ENCODE data around the gene CAVIN3.

The CAVIN3 gene

GRCh38 chr11:6345366-6345765 lies 25.1 kb upstream of the CAVIN3 start:
- no peak overlapping the region for H3K27ac ChIP-seq
- TF ChIP-seq, protein P1, sequence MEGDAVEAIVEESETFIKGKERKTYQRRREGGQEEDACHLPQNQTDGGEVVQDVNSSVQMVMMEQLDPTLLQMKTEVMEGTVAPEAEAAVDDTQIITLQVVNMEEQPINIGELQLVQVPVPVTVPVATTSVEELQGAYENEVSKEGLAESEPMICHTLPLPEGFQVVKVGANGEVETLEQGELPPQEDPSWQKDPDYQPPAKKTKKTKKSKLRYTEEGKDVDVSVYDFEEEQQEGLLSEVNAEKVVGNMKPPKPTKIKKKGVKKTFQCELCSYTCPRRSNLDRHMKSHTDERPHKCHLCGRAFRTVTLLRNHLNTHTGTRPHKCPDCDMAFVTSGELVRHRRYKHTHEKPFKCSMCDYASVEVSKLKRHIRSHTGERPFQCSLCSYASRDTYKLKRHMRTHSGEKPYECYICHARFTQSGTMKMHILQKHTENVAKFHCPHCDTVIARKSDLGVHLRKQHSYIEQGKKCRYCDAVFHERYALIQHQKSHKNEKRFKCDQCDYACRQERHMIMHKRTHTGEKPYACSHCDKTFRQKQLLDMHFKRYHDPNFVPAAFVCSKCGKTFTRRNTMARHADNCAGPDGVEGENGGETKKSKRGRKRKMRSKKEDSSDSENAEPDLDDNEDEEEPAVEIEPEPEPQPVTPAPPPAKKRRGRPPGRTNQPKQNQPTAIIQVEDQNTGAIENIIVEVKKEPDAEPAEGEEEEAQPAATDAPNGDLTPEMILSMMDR (IDR thresholded peaks at IDR 0.05): no peak
- TF ChIP-seq ZFX (IDR thresholded peaks at IDR 0.05; ENCODE audit: borderline replicate concordance): no peak

GRCh38 chr11:6336293-6336692 lies 16.0 kb upstream of the CAVIN3 start:
- H3K27ac ChIP-seq: no peak overlapping the region
- TF ChIP-seq, protein P1 (IDR thresholded peaks at IDR 0.05): no peak
- TF ChIP-seq ZFX (IDR thresholded peaks at IDR 0.05; ENCODE audit: borderline replicate concordance): no peak

- TF ChIP-seq, protein P1 (IDR thresholded peaks at IDR 0.05): no peak
- TF ChIP-seq ZFX (IDR thresholded peaks at IDR 0.05; ENCODE audit: borderline replicate concordance): no peak
- H3K27ac ChIP-seq: no peak overlapping the region
Measured at GRCh38 chr11:6334806-6335205, 14.5 kb upstream of the CAVIN3 start.

DNA sequence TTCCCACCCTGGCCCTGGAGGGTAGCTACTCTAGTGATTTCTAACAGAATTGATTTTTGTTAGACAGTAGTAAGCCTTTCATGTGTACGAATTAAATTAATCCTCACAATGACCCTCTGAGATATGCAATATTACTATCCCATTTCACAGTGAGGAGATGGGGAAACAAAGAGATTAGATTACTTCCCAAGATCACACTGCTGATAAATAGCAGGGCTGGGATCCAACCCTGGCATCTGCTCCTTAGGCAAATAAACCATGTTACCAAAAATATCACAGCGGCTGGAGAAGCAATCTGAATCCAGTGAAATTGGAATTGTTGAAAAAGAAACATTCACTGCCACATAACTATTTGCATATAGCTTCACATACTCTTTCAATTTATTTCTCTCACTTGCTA lies 12.8 kb upstream of the CAVIN3 start:
- TF ChIP-seq, protein P1 (IDR thresholded peaks at IDR 0.05): no peak
- TF ChIP-seq ZFX (IDR thresholded peaks at IDR 0.05; ENCODE audit: borderline replicate concordance): no peak
- H3K27ac ChIP-seq: no peak overlapping the region; the same call in 1 of the 2 replicates

GRCh38 chr11:6332066-6332465 lies 11.8 kb upstream of the CAVIN3 start:
- TF ChIP-seq ZFX (IDR thresholded peaks at IDR 0.05; ENCODE audit: borderline replicate concordance): no peak
- TF ChIP-seq, protein P1 (IDR thresholded peaks at IDR 0.05): no peak
- H3K27ac ChIP-seq: no peak overlapping the region

- no peak overlapping the region for H3K27ac ChIP-seq
- no peak for TF ChIP-seq ZFX (IDR thresholded peaks at IDR 0.05; ENCODE audit: borderline replicate concordance)
- TF ChIP-seq, protein P1 (IDR thresholded peaks at IDR 0.05): no peak
Measured at GRCh38 chr11:6328321-6328720, 8.0 kb upstream of the CAVIN3 start.

GRCh38 chr11:6327806-6328205 lies 7.5 kb upstream of the CAVIN3 start:
- TF ChIP-seq, protein P1 (IDR thresholded peaks at IDR 0.05): no peak
- no peak for TF ChIP-seq ZFX (IDR thresholded peaks at IDR 0.05; ENCODE audit: borderline replicate concordance)
- H3K27ac ChIP-seq: no peak overlapping the region
